ENCODE measurements around the gene COL25A1.

COL25A1 gene

GRCh38 chr4:109291707-109292238 is 10.7 kb downstream of the COL25A1 start:
- DNase-seq (ENCODE audit: low read depth in 2 of 2): no peak

DNA sequence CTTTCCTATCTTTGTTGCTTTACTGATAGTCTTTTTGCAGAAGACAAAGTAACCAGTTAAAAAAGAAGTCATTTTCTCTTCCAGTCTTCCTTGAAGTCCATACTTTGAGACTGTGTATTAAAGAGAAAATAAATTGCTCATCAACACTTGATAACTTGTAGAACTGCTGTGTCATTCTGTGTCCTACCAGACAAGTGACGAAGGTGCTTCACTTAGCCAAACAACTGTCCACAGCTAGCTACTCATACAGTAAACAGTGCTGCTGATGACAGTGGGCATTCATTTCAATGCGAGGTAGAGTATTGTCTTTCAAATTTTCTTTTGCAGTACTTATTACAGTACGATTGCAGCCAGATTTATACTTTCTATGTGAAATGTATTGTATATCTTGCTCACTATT is 11.5 kb downstream of the COL25A1 start:
- no peak for DNase-seq (ENCODE audit: low read depth in 2 of 2)

DNA sequence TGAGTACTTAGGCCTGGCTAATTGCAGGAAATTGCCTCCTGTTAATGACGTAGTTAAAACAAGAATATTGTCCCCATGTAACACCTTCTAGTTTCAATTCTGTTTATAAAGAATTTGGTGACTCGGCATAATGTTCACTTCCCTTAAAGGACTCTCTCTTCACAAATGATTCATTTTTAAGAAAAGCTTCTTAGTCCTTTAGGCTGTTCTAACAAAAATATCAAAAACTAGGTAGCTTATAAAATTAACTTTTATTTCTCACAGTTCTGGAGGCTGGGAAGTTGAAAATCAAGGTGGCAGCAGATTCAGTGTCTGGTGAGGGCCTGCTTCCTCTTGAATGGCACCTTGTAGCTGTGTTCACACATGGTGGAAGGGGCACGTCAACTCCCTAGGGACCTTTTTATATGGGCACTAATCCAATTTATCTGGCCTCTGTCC is 23.8 kb downstream of the COL25A1 start:
- no peak for DNase-seq (ENCODE audit: low read depth in 2 of 2)

DNA sequence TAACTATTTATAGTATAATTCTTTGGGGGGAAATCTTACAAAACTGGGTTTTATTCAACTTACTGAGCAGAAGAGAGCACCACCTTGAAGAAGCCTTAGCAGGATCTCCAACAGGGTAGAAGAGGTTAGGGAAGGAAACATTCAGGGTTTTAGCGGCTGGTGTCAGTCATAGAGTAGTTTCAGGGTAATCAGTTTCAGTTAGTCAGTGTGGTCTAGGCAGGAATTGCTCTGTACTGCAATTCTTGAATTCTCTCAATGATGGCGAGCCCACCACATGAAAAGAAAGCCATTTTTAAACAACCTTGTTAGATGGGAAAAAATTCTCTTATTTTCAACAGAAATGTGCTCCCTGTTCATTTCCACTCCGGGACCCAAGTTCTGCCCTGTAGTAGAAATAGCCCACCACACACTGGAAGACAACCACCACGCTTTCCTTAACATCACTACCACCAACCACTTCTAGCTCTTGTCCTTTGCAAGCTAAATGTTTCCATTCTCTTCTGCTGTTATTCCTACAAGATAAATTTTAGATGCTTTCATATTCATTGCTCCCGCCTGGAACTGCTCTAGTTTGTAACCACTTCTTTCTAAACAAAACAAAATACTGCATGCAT is 25.9 kb downstream of the COL25A1 start:
- no peak for DNase-seq (ENCODE audit: low read depth in 2 of 2)

- no peak for DNase-seq (ENCODE audit: low read depth in 2 of 2)
These were observed 27.3 kb downstream of the COL25A1 start for GRCh38 chr4:109275066-109275745.

DNA sequence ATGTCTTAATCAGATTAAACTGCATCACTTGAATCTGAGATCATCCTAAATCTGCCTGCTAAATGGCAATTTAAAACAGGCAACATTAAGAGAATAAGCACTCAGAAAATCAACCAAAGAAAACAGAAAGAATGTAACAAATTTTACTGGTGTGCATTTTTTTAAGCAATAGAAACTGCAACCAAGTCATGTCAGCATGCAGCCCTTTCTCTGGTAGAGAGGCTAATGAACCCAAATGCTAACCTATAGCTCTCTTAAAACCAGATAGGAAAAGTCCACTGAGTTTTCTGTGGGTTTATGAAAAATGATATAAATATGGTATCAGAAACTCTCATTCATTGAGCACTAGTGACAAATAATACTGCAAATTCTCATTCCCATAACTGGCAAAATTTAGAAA is 35.6 kb downstream of the COL25A1 start:
- DNase-seq (ENCODE audit: low read depth in 2 of 2): no peak

- DNase-seq (ENCODE audit: low read depth in 2 of 2): no peak
These were observed 36.2 kb downstream of the COL25A1 start for GRCh38 chr4:109266236-109266635.

DNA sequence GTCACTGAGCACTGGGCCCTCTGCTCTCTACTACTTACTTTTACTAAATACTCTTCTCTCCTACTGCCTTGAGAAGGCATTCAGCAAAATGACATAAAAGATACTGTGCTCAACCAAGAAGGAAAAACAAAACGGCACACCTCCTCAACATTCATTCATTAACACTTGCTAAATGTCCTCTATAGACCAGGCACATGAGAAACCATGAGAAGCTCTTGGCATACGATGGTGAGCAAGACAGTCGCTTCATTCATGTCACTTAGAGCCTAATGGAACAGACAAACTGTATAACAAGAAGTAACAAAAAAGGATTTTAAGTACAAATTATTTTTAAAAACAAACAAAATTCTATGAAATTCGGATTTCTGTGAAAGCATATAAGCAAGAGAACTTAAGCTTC is 38.7 kb downstream of the COL25A1 start:
- no peak for DNase-seq (ENCODE audit: low read depth in 2 of 2)

GRCh38 chr4:109256818-109257217 is 45.6 kb downstream of the COL25A1 start:
- DNase-seq (ENCODE audit: low read depth in 2 of 2): no peak

GRCh38 chr4:109254845-109255244 is 47.6 kb downstream of the COL25A1 start:
- no peak for DNase-seq (ENCODE audit: low read depth in 2 of 2)

GRCh38 chr4:109251396-109251795 is 51.1 kb downstream of the COL25A1 start:
- DNase-seq (ENCODE audit: low read depth in 2 of 2): no peak

DNA sequence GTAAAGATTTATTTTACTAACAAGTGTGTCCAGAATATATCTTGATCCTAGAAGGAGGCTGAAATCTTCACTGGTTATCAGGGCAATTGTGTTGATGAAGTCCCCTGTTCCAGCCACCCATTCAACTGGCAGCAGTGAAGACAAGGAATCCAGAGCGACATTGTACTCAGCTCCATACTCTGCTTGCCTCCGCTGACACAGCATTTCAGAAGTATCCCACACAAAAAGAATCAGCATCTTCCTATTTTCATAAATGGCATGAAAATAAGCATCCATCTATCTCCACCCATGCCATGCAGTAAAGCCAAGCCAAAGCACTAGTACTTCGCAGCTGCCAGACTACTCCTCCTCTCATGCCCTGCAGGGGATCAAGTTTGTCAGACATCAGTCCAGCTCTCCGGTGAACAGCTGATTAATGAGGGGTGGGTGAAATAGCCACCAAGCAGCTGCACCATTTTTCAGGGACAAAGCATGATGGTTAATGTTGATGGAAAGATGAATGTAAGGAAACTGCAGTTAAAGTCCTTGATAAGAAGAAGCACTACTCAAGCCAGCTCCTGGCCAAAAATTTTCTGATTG is 54.0 kb downstream of the COL25A1 start:
- DNase-seq (ENCODE audit: low read depth in 2 of 2): no peak

DNA sequence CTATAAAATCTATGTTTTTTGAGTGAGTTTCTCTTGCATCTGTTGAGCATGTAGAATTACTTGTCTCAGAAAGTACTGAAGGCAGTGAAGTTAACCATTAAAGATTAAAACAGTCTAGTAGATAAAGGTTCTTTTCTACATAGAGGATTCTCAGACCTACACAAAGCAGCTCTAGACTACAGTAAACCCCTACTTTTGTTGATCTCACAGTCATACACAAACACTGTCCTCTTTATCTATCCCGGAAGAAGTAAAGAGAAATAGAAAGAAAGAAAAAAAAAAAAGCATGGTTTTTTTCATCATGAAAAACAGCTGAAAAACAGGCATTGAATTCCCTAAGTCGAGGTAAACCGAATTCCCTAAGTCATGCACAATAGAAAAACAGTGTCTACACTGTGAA is 58.6 kb downstream of the COL25A1 start:
- no peak for DNase-seq (ENCODE audit: low read depth in 2 of 2)

DNA sequence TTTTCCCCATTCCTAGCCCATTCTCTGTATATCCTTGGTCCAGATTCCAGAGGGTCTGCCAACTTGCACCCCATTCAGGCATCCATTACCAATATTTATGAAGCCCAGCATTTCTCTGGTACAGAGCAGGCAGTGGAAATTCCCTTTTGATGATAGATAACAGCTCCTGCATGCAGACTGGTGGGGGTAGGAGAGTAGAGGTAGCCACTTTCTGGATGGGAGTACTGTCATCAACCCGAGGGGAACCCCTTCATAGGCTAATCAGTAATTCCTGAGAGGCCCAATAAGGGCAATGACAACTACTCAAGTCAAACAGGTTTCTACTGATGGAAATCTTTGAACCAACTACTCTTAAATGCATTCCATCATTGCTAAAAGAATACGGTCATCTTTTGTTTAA is 63.7 kb downstream of the COL25A1 start:
- no peak for DNase-seq (ENCODE audit: low read depth in 2 of 2)

GRCh38 chr4:109235683-109236082 is 66.8 kb downstream of the COL25A1 start:
- no peak for DNase-seq (ENCODE audit: low read depth in 2 of 2)

DNA sequence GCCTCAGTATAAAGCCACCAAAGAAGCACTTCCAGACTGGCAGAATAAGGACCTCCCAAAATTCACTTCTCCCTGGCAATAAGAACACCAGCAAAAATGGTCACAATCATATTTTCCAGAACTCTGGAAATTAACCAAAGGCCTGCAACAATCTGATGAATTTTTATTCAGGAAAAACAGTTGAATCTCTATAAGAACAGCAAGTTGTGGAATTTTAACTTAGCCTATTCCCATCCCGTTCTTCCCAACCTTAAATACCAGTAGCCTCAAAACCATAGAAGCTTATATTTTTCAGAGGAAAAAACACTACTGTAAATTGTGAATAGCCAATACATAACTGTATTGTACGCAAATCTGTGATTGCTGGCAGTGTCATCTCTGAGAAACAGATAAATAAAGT is 67.9 kb downstream of the COL25A1 start:
- no peak for DNase-seq (ENCODE audit: low read depth in 2 of 2)

GRCh38 chr4:109233570-109233969 is 68.9 kb downstream of the COL25A1 start:
- no peak for DNase-seq (ENCODE audit: low read depth in 2 of 2)

DNA sequence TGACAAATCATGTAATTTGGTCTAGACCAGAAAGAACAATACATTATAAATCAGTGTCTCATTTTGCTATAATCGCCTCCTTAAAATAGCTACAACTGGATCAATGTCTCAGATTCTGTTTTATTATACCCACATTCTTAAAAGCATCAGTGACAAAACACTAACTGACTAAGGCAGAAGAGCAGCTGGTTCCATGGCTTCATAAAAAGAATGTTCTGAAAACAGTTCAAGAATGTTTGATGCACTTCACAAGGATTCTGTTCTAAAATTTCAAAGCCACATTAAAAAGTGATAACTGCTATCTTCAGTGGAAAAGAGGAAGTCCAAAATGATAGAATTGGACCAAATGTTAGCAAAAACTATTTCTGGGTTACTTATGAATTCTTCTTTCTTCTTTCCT is 69.8 kb downstream of the COL25A1 start:
- no peak for DNase-seq (ENCODE audit: low read depth in 2 of 2)

- DNase-seq (ENCODE audit: low read depth in 2 of 2): no peak
These were observed 71.1 kb downstream of the COL25A1 start for GRCh38 chr4:109231331-109231730.

DNA sequence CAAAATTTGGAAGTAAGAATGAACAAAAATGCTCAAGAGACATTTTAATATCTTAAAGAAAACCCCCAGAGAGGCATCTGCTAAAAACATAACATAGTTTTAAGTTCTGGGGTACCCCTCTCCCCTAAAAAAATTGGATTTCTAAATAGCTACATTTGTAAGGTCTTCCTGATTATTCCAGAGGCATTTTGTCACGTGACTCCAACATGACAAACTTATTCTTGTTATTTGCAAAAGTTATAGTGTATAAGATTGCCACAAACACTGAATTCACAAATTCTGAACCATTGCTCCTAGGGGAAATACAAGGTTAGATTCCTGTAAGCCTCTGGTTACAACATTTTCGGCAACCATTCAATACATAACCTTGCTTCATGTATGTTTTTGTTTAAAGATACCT is 73.4 kb downstream of the COL25A1 start:
- DNase-seq (ENCODE audit: low read depth in 2 of 2): no peak

GRCh38 chr4:109218288-109218687 is 84.2 kb downstream of the COL25A1 start:
- no peak for DNase-seq (ENCODE audit: low read depth in 2 of 2)

- DNase-seq (ENCODE audit: low read depth in 2 of 2): no peak
These were observed 86.3 kb downstream of the COL25A1 start for GRCh38 chr4:109216085-109216696.

GRCh38 chr4:109215506-109215905 is 87.0 kb downstream of the COL25A1 start:
- DNase-seq (ENCODE audit: low read depth in 2 of 2): no peak
